Stimulated activated CD4-positive, alpha-beta T cell treated with anti-CD3 and anti-CD28 coated beads, Interleukin-15, amount 100 ng/mL, for 1 hour (primary cell): ENCODE data around the gene EPN2.
A peak's percentile ranks its signal among the peaks of the same experiment; 100 is the strongest.

Experiments used
- DNase-seq, 2 donors: peaks; one replicate each; pipeline ENCODE4 v3.0.0-alpha.2; 2020; ENCODE audit warnings: low read depth in 1 of 2, low spot score in 1 of 2

EPN2 gene

DNA sequence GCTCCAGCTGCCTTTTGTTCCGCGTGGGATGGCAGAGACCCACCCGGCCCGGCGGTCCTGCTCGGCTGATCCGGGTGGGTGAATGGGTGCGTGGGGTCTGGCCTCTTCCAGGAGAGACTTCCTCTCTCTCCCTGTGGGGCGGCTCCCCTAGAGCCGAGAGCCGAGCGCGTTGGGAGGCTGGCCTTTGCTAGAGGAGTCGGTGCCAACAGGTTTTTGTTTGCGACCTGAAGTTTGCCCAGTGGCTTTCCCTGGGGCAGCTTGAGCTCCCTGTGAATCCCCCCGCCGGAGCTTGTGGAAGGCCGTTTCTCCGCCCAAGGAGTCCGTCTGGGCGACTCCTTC lies 970 bp downstream of the EPN2 start:
- DNase-seq: peak in 1 of 2 donors; percentile 2

DNA sequence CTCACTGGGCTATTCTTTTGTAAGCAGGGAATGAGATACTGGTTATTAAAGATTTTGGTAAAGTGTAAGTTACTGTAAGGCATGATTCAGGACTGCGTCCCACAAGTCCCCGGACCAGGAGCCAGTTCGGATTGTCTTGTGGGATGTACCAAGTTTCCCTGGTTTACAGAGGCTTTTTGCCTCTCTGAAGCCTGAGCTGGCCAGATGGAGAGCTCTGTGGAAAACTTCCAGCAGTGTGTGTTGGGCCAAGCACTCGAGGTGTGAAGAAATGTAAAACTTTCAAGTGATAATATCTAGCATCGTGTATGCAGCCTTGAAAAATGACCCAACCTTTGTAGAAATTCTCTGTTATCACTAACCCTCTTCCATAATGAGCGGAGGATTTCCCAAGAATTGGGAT lies 2.4 kb downstream of the EPN2 start:
- no peak for DNase-seq

DNA sequence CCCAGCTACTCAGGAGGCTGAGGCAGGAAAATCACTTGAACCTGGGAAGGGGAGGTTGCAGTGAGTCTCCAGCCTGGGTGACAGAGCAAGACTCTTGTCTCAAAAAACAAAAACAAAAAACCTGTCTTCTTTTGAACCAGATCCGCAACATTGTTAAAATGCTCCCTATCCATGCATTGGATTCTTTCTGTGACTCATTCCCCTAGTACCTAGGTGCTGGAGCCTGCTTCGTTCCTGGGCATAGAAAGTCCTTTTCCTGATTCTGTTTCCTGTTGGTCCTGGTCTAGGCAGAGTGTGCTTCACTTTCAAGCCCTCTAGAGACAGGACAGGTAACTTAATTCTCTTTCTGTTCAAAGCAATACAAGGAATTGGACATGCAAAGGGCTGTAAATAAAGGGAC lies 5.2 kb downstream of the EPN2 start:
- DNase-seq: no peak

- DNase-seq: no peak
These were observed 5.8 kb downstream of the EPN2 start for GRCh38 chr17:19242926-19243325.

DNA sequence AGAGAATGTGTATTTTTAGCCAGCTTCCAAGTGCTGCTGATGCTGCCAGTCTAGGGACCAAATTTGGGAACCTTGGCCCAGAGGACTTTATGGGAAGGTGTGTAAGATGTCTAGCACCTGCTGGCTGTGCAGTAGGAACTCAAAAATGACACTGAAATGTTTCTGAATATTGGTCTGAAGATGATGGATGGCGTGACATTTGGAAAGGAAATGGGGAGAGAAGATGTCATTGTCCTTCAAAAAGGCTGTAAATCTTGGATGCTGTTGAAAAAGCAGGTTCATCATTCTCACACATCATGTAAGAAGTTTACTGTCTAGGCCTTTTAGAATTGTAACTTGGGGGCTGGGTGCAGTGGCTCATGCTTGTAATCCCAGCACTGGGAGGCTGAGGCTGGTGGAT lies 6.7 kb downstream of the EPN2 start:
- no peak for DNase-seq

DNA sequence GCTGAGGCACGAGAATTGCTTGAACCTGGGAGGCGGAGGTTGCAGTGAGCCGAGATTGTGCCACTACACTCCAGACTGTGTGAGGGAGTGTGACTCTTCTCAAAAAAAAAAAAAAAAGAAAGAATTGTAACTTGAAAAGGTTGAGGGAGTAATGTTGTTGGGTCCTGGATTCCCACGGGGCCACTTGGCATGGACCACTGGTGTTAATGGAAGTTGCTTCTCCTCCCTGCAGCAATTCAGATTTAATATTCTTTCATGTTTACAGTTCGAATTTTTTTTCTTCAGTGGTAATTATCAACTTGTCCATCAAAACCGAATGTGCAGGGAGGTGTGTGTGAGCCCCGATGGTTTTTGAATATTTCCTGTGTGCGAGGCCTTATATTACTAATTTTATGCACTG lies 7.2 kb downstream of the EPN2 start:
- DNase-seq: no peak

DNA sequence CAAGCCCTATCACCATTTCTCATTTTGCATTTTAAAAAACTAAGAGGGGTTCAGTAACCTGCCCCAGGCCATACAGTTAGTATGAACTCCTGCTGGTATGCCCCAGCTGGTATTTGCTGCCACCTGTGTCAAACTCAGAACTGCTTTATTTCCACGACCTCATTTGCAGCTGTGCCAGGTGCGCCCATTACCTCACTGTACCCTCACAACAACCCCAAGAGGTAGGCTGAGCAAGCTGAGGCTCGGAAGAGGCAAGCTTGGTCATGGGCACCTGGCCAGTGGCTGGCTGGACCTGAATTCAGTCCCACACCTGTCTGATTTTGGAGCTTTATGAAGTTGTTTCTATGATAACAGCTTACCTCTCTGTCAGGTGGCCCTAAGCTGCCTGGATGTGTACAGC lies 7.6 kb downstream of the EPN2 start:
- DNase-seq: no peak

GRCh38 chr17:19247473-19247872 lies 10.3 kb downstream of the EPN2 start:
- DNase-seq: no peak

GRCh38 chr17:19248151-19248927 lies 11.2 kb downstream of the EPN2 start:
- DNase-seq: no peak

- no peak for DNase-seq
These were observed 11.9 kb downstream of the EPN2 start for GRCh38 chr17:19248928-19249574.

GRCh38 chr17:19249681-19250080 lies 12.5 kb downstream of the EPN2 start:
- DNase-seq: no peak

- DNase-seq: no peak
These were observed 13.4 kb downstream of the EPN2 start for GRCh38 chr17:19250421-19251173.

GRCh38 chr17:19253112-19253511 lies 15.9 kb downstream of the EPN2 start:
- no peak for DNase-seq

DNA sequence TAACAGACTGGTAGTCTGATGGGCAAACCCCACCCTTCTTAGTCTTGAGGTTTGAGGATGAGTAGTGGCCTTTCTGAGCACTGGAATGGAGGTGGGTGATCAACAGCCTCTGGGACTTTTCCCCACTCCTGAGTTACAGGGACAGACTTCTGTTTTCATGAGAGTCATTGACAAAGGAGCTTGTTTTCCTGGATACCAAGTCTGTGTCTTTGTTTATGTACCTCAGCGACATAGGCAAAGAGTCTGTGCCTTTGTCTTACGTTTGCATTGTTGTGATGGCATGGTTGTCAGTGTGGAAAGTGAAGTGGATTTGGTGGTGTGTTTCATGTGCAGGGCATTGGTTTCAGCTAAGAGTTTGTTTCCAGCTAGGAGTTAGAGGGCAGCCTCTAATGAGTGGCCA lies 17.5 kb downstream of the EPN2 start:
- no peak for DNase-seq

GRCh38 chr17:19255279-19255678 lies 18.1 kb downstream of the EPN2 start:
- no peak for DNase-seq

GRCh38 chr17:19258371-19258770 lies 21.2 kb downstream of the EPN2 start:
- DNase-seq: no peak

- DNase-seq: no peak
These were observed 23.8 kb downstream of the EPN2 start for GRCh38 chr17:19260958-19261357.

GRCh38 chr17:19261426-19261825 lies 24.3 kb downstream of the EPN2 start:
- DNase-seq: no peak

DNA sequence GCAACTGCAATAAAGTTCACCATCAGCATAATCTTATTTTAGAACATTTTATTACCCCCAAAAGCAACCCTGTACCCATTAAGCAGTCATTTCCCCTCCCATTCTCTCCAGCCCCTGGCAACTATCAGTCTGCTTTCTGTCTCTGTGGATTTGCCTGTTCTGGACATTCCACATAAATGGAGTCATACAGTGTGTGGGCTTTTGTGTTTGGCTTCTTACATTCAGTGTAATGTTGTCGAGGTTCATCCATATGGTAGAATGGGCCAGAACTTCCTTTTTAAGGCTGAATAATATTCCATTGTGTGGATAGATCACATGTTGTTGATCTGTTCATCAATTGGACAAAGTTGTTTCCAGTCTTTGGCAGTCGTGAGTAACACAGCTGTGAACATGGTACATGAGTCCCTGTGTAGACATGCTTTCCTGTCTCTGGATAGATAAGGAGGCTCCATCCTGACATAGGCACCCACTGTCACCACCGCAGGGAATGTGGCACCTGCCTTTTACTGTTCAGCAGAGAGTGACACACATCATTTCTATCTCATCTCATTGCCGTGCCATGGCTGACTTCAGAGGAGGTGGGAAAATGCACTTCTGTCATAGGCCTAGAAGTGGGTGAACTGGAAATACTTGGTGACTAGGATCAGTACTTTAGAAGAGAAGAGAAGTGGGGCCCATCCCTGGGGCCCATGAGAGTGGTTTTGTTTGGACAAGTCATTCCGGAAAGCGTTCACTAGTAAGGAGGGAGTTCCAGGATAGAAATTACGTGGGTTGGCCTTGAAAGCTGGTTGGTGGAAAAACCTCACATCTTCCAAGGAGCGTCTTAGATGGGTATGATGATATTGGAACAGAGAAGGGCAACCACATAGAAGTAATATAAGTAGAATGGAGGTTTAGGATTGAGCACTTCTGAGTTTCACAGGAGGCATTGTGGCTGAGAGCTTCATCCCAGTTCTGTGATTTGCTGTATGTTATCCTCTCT lies 25.8 kb downstream of the EPN2 start:
- DNase-seq: no peak

- no peak for DNase-seq
These were observed 26.5 kb downstream of the EPN2 start for GRCh38 chr17:19263641-19264051.

DNA sequence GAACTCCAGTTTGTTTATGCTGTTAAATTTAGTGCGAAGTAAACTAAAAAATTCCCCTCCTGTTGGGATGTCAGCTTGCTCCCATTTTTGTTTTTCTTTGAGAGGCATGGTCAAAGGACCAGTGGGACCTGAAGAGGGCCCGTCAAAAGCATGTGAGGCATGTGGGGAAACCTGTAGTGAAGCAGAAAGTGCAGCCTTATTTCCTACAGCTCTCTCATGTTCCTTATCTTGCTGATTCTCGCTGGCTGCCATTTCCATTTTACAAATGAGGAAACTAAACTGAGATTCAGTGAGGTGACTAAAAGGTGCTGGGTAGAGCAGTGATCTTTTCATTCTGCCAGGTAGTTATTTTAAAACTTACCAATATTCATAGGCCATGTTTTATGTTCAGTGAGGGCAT lies 27.1 kb downstream of the EPN2 start:
- no peak for DNase-seq
